ENCODE measurements around the gene TUBB1. TPM values are rescaled to one million over a fixed set of nuclear protein-coding genes. Genes with fewer than 3 reads are reported as not detected.

TUBB1 gene
- total RNA-seq, 1 donor from 2014 or later: not detected

GRCh38 chr20:59016795-59017492 is 2.3 kb upstream of the TUBB1 start:
- intact Hi-C loops (cut with micrococcal nuclease): no loop called here

- intact Hi-C loops (cut with micrococcal nuclease): no loop called here
Measured at GRCh38 chr20:59017493-59018231, 1.6 kb upstream of the TUBB1 start.

- intact Hi-C loops (cut with micrococcal nuclease): no loop called here
Measured at GRCh38 chr20:59018817-59019216, 412 bp upstream of the TUBB1 start.

- intact Hi-C loops (cut with micrococcal nuclease): loop anchor here (10.0 kb wide), 1 partner anchor 64 kb away; no protein-coding TSS in a partner anchor
Measured at GRCh38 chr20:59020938-59021551, 1.8 kb downstream of the TUBB1 start.

- intact Hi-C loops (cut with micrococcal nuclease): loop anchor here (10.0 kb wide), 1 partner anchor 62 kb away; no protein-coding TSS in a partner anchor
Measured at GRCh38 chr20:59022754-59023153, 3.5 kb downstream of the TUBB1 start.

GRCh38 chr20:59023616-59024015 is 4.4 kb downstream of the TUBB1 start:
- intact Hi-C loops (cut with micrococcal nuclease): loop anchor here (10.0 kb wide), 1 partner anchor 61 kb away; no protein-coding TSS in a partner anchor

GRCh38 chr20:59024111-59024530 is 4.9 kb downstream of the TUBB1 start:
- intact Hi-C loops (cut with micrococcal nuclease): loop anchor here (10.0 kb wide), 1 partner anchor 61 kb away; no protein-coding TSS in a partner anchor

GRCh38 chr20:59025086-59025485 is 5.9 kb downstream of the TUBB1 start:
- intact Hi-C loops (cut with micrococcal nuclease): loop anchor here (10.0 kb wide), 1 partner anchor 60 kb away; no protein-coding TSS in a partner anchor

GRCh38 chr20:59025511-59025910 is 6.3 kb downstream of the TUBB1 start:
- intact Hi-C loops (cut with micrococcal nuclease): loop anchor here (10.0 kb wide), 1 partner anchor 59 kb away; no protein-coding TSS in a partner anchor

- intact Hi-C loops (cut with micrococcal nuclease): loop anchor here (10.0 kb wide), 1 partner anchor 58 kb away; no protein-coding TSS in a partner anchor
Measured at GRCh38 chr20:59026904-59027740, 7.9 kb downstream of the TUBB1 start.

- intact Hi-C loops (cut with micrococcal nuclease): loop anchor here (10.0 kb wide), 1 partner anchor 57 kb away; no protein-coding TSS in a partner anchor
Measured at GRCh38 chr20:59027741-59028320, 8.6 kb downstream of the TUBB1 start.

- intact Hi-C loops (cut with micrococcal nuclease): loop anchor here (10.0 kb wide), 1 partner anchor 56 kb away; no protein-coding TSS in a partner anchor
Measured at GRCh38 chr20:59028812-59029211, 9.6 kb downstream of the TUBB1 start.

- intact Hi-C loops (cut with micrococcal nuclease): loop anchor here (5.0 kb wide), 2 partner anchors 379 to 724 kb away; partner anchors contain the start of genes RAB22A and STX16
Measured at GRCh38 chr20:59030911-59031563, 11.8 kb downstream of the TUBB1 start.

GRCh38 chr20:59031564-59032022 is 12.4 kb downstream of the TUBB1 start:
- intact Hi-C loops (cut with micrococcal nuclease): loop anchor here (1.0 to 5.0 kb wide), 6 partner anchors 11 to 724 kb away; partner anchors contain the start of genes CTSZ, NELFCD, PRELID3B and RAB22A

GRCh38 chr20:59032023-59032712 is 12.9 kb downstream of the TUBB1 start, which contains the start of gene ATP5F1E:
TSS of gene ATP5F1E (minus strand) at chr20:59032335. CDS start at chr20:59032251, 84 bp downstream.
- intact Hi-C loops (cut with micrococcal nuclease): loop anchor here (1.0 to 5.0 kb wide), 6 partner anchors 10 to 725 kb away; partner anchors contain the start of genes CTSZ, NELFCD, PRELID3B and RAB22A

GRCh38 chr20:59032713-59033059 is 13.5 kb downstream of the TUBB1 start:
- intact Hi-C loops (cut with micrococcal nuclease): loop anchor here (1.0 to 5.0 kb wide), 6 partner anchors 10 to 725 kb away; partner anchors contain the start of genes CTSZ, NELFCD, PRELID3B and RAB22A

GRCh38 chr20:59033093-59033492 is 13.9 kb downstream of the TUBB1 start:
- intact Hi-C loops (cut with micrococcal nuclease): loop anchor here (2.0 to 5.0 kb wide), 4 partner anchors 26 to 726 kb away; partner anchors contain the start of genes CTSZ, RAB22A and STX16

GRCh38 chr20:59033616-59034165 is 14.5 kb downstream of the TUBB1 start:
- intact Hi-C loops (cut with micrococcal nuclease): loop anchor here (2.0 to 5.0 kb wide), 4 partner anchors 27 to 726 kb away; partner anchors contain the start of genes CTSZ, RAB22A and STX16

Data from T-helper 2 cell treated with Interferon-gamma antibody and Interleukin-4, amounts not matched to agents 100 ng/mL and 5 ng/mL, for 36 hours (primary cell).